Ureter (tissue), 1 donor: ENCODE results near the gene MRPS26. TPM values are rescaled to one million over a fixed set of nuclear protein-coding genes. Genes with fewer than 3 reads are reported as not detected.
"Not testable (repeated sequence)": the region's sequence is repeated elsewhere in the genome, so short reads cannot be mapped to it uniquely, and the experiment has no call there.

Source experiments
- DNase-seq: peaks from one replicate; pipeline ENCODE4 v3.0.0-alpha.2; 2020; ENCODE audit warnings: low spot score
- total RNA-seq: library from RNA; stranded (reverse); gene quantifications from one replicate; pipeline ENCODE4 v1.2.4, GENCODE V29; 2023
- donor health status: DM: yes; HTN: yes; CAD: no.

Gene MRPS26
- total RNA-seq, 1 donor from 2014 or later: 49.6 TPM

DNA sequence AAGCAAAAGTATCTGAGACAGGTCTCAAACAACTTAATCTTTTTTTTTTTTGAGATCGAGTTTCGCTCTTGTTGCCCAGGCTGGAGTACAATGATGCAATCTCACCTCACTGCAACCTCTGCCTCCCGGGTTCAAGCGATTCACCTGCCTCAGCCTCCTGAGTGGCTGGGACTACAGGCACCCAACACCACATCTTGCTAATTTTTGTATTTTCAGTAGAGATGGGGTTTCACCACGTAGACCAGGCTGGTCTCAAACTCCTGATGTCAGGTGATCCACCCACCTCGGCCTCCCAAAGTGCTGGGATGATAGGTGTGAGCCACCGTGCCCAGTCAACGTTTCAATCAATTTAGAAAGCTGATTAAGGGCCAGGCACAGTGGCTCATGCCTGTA is 27.4 kb downstream of the MRPS26 start:
- DNase-seq: not testable (repeated sequence)

DNA sequence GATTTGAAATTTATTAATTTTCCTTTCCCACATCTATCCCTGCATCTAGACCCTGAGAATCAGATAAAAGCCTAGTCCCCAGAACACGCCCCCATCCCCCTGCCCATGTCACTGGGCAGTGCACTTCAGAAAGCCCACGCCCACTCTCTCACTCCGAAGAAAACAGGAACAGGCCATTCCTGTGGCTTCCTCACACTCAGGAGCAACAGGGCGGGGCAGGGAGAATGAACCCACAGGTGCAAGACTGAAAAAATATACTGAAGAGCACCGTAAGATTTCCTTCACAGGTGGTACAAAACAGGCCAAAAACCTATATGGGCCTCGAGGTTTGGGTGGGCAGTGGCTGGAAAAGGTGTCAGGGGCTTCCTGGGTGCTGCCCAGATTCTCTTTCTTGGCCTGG is 29.0 kb downstream of the MRPS26 start:
- DNase-seq: no peak

- not testable (repeated sequence) for DNase-seq
These were observed 29.5 kb downstream of the MRPS26 start for GRCh38 chr20:3075315-3075714.

DNA sequence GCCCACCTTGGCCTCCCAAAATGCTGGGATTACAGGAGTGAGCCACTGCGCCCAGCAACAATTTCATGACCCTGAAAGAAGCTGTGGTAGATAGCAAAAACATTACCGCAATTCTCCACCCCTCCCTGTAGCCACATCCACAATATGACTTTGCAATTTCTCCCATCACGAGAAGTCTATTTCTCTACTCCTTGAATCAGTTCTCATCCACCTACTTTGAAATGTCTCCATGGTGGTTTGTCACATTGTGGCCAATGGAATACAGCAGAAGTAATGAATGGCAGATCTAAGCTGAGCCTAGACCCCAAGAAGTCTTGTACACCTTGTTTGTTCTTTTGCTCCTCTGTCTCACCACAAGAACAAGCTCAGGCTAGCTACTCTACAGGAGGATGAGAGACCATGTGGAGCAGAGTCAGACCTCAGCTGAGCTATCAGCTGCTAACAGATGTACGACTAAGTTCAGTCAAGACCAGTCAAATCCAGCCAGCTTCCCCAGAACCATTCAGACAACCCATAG is 31.8 kb downstream of the MRPS26 start:
- DNase-seq: no peak

DNA sequence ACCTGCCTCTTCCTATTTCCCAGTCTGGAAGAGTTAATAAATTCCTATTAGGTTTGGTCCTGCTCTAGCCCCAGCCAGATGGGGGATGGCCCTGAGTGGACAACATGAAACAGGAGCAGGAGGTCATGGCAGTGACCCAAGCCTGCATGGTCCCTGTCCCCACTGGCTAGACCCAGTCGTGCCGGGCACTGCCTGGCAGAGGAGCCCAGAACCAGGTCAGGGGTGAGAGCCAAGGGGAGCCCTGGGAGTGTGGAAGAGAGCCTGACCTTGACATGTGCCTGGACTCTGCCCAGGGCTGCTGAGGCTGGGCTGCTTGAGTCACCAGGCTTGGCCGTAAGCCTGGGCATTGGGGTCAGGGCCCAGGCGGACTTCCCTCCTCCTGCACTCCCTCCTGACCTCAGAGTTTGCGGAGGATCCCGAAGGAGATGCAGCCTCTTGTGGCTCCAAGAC is 35.1 kb downstream of the MRPS26 start:
- DNase-seq: no peak

DNA sequence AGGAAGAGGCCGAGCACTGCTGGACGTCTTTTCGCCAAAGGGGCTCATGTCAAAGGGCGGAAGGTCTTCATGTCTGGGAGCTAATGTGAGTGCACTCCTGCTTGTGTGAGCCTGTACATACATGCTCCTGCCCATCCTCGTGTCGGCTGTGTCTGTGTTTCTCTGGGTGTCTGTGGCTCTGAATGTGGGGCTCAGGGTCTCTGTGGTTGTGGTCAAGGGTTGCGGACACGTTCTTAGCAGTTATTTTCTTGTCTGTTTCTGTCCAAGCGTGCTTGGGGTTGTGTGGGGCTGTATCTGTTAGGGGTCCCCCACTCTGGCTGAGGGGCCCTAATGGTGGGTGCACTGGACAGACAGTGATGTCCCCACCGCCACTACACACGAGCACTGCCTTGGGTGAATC is 35.8 kb downstream of the MRPS26 start:
- DNase-seq: no peak

DNA sequence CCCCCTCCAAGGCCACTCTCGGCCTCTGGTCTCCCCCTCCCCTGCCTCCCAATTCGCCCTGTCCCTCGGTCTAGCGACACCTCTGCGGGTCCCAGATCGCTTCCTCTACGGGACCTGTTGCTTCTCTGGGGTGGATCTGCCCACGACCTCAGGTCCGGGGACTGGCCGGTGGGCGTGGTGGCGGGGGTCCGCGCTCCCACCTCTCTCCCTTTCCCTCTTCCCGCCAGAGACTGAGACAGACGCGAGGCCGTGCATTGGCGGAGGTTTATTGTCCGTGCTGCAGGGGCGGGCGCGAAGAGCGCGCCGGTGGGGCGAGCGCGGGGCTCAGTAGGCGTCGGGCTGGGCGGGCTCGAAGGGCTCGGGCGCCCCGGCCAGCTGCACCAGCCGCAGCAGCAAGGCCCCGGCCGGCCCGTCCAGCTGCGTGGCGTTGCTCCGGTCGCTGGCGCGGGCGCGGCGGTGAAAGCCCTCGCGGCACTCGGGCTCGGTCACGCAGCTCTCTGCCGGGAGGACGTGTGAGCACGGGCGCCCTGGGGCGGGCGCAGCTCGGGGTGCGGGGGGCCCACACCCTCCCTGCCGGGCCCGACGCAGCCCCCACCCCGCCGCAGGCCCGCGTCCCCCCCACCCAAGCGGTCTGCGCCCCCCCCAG is 36.6 kb downstream of the MRPS26 start:
- no peak for DNase-seq

- DNase-seq: no peak
These were observed 37.4 kb downstream of the MRPS26 start for GRCh38 chr20:3082955-3083952.

GRCh38 chr20:3084283-3084985 is 38.6 kb downstream of the MRPS26 start, which contains the start of gene AVP:
Gene AVP, minus strand, starts transcription at chr20:3084724. Its CDS starts 50 bp downstream, at chr20:3084674.
- DNase-seq: no peak

DNA sequence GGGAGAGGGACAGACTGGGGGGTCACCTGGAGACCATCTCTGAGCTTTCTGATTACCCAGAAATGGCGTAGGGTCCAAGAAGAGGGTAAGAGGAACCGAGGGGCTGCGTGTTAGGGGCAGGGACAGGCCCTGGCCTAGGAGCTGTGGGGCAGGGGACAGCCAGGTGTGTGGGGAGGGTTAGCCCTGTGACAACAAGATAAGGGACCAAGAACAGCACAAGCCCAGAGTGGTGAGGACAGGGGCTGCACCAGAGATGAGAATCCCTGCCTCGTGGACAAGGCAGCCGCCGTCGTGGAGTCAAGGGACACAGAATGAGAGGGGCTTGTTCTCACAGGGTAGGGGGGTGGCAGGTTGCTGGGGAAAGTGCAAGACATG is 39.1 kb downstream of the MRPS26 start:
- DNase-seq: no peak

GRCh38 chr20:3085571-3086072 is 39.8 kb downstream of the MRPS26 start:
- DNase-seq: no peak

DNA sequence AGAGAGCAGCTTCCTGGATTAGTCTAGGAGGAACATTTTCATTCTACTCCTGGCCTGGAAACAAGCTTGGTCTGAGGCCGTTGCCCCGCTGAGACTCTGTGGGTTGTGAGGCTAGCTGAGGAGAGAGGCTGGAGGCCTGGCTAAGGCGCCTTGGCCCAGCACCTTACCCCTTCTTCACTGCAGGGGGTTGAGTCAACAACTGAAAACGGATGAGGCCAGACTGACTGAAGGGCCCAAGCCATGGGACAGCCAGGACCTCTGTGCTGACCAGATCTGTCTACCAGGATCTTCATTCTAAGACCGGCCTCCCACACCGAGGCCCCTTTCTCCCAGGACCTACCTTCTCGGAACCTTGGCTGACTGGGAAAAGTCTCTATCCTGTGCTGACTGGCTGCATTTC is 42.2 kb downstream of the MRPS26 start:
- DNase-seq: no peak

DNA sequence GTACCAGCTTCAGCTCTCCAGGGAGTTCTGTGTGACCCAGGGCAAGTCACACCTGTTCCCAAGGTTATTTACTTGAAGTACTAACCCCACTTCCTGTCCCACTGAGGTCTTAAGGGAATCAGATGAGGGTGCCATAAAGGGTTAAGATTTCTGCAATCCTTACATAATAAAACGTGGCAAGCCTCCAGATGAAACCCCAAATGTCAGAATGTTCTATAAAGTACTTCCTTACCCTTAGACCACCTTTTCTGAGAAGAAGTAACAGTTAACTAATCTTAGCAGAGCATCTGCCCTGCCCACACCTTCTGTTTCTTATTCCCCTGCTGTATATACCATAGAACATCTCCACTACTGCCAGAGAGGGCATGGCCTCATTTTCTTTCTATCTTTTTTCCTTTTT is 44.7 kb downstream of the MRPS26 start:
- no peak for DNase-seq

DNA sequence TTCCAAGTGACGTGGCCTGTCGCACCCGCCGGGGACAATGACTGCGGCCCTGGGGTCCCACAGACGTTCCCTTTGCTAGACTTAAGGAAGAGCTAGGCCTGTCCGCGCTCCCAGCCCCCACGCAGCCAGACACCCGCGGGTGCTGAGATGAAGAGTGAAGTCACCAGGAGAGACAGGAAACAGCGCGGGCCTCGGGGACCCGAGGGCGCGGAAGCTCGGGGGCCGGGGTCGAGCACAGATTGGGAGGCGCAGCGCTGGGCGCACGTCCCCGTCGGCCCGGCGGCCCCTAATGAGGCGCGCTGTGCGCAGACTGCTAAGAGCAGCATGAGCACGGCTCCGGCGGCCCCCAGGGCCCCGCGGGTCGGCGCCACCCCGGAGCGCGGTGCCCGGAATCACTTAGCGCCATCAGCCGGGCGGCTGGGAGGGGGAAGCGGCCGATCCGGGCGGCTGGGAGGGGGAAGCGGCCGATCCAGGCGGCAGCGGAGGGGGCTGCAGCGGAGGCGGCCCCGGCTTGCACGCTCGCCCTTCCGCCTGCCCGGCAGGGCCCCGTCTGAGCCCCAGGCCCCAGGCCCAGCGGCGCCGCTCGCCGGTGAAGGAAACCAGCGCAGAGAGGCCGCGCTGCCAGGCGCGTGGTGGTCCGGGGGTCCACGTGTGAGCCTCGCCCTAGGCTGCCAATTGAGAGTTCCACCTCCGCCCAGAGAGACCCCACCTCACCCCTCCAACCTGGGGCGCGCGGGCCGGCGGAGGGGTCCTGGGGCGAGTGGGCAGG is 46.9 kb downstream of the MRPS26 start:
- no peak for DNase-seq

- DNase-seq: no peak
These were observed 48.1 kb downstream of the MRPS26 start for GRCh38 chr20:3093861-3094361.

GRCh38 chr20:3094848-3095629 is 49.2 kb downstream of the MRPS26 start:
- DNase-seq: no peak
